ENCODE data around the gene LRFN2. TPM values are rescaled to one million over a fixed set of nuclear protein-coding genes. Genes with fewer than 3 reads are reported as not detected.

The LRFN2 gene
- polyA plus RNA-seq, 3 donors = not detected

- intact Hi-C loops (cut with micrococcal nuclease) = no loop called here
- TF ChIP-seq CTCF (IDR thresholded peaks at IDR 0.05) = no peak
- H3K27me3 ChIP-seq (ENCODE audit: control insufficient read depth in 2 of 2, insufficient read depth in 2 of 2, low read length in 2 of 2) = no peaks in the 10 kb centered on the region
- H3K4me1 ChIP-seq (ENCODE audit: control insufficient read depth in 1 of 2, insufficient read depth in 2 of 2, low read length in 2 of 2) = no peaks in the 10 kb centered on the region
- H3K4me1 Mint-ChIP-seq = no peaks in the 10 kb centered on the region
- H3K9me3 ChIP-seq (replicated peaks in 1 of 2; ENCODE audit: control insufficient read depth in 1 of 2, insufficient read depth in 1 of 2, low read length in 2 of 2) = no peaks in the 10 kb centered on the region
- no peak overlapping the region for H3K27ac Mint-ChIP-seq
- no peaks in the 10 kb centered on the region for H3K36me3 Mint-ChIP-seq
- H3K9me3 Mint-ChIP-seq = peaks cover 0 to 1% (median 0%) of the 10 kb centered on the region in 7 donors
- H3K79me2 ChIP-seq (ENCODE audit: insufficient read depth, low read length) = no peaks in the 10 kb centered on the region
- no peak overlapping the region for H3K4me3 Mint-ChIP-seq
- H4K20me1 ChIP-seq (ENCODE audit: insufficient read depth, low read length) = no peaks in the 10 kb centered on the region
- H3K4me3 ChIP-seq (replicated peaks in 1 of 3; ENCODE audit: low read depth in 2 of 3, low read length in 3 of 3) = no peak overlapping the region
- no peak overlapping the region for H3K4me2 ChIP-seq (replicated peaks; ENCODE audit: extremely low read depth, low read length, poor library complexity, severe bottlenecking)
- no peak overlapping the region for H3K27ac ChIP-seq (ENCODE audit: low read depth in 1 of 2, low read length in 2 of 2)
- H2AFZ ChIP-seq (ENCODE audit: insufficient read depth, low read depth, low read length, poor library complexity, severe bottlenecking) = no peak overlapping the region
- 94% methylated on average over 7 of the region's 9 CpGs for WGBS (ENCODE audit: insufficient coverage)
- DNase-seq = no peak
- peaks cover 3 to 4% (median 4%) of the 10 kb centered on the region in 3 donors for H3K27me3 Mint-ChIP-seq (ENCODE audit: low read depth in 3 of 3)
- no peak overlapping the region for H3K9ac ChIP-seq (ENCODE audit: insufficient read depth, low read length, poor library complexity, severe bottlenecking)
- no peaks in the 10 kb centered on the region for H3K36me3 ChIP-seq (replicated peaks in 1 of 2; ENCODE audit: control insufficient read depth in 1 of 2, insufficient read depth in 2 of 2, low read length in 2 of 2)
Observed at GRCh38 chr6:40417031-40417430, 170.1 kb downstream of the LRFN2 start.

GRCh38 chr6:40414617-40415016 lies 172.5 kb downstream of the LRFN2 start:
- no peaks in the 10 kb centered on the region for H3K4me1 ChIP-seq (ENCODE audit: control insufficient read depth in 1 of 2, insufficient read depth in 2 of 2, low read length in 2 of 2)
- H3K36me3 ChIP-seq (replicated peaks in 1 of 2; ENCODE audit: control insufficient read depth in 1 of 2, insufficient read depth in 2 of 2, low read length in 2 of 2) = no peaks in the 10 kb centered on the region
- no peaks in the 10 kb centered on the region for H3K36me3 Mint-ChIP-seq
- H3K27ac Mint-ChIP-seq = no peak overlapping the region
- no peak for DNase-seq
- 93% methylated on average over 4 of the region's 6 CpGs for WGBS (ENCODE audit: insufficient coverage)
- H3K27ac ChIP-seq (ENCODE audit: low read depth in 1 of 2, low read length in 2 of 2) = no peak overlapping the region
- intact Hi-C loops (cut with micrococcal nuclease) = no loop called here
- H3K4me1 Mint-ChIP-seq = no peaks in the 10 kb centered on the region
- H3K27me3 Mint-ChIP-seq (ENCODE audit: low read depth in 3 of 3) = peaks cover 3 to 10% (median 4%) of the 10 kb centered on the region in 3 donors
- no peaks in the 10 kb centered on the region for H4K20me1 ChIP-seq (ENCODE audit: insufficient read depth, low read length)
- no peaks in the 10 kb centered on the region for H3K9me3 Mint-ChIP-seq
- H3K4me3 ChIP-seq (replicated peaks in 1 of 3; ENCODE audit: low read depth in 2 of 3, low read length in 3 of 3) = no peak overlapping the region
- no peak overlapping the region for H3K9ac ChIP-seq (ENCODE audit: insufficient read depth, low read length, poor library complexity, severe bottlenecking)
- H3K9me3 ChIP-seq (replicated peaks in 1 of 2; ENCODE audit: control insufficient read depth in 1 of 2, insufficient read depth in 1 of 2, low read length in 2 of 2) = no peaks in the 10 kb centered on the region
- TF ChIP-seq CTCF (IDR thresholded peaks at IDR 0.05) = no peak
- no peaks in the 10 kb centered on the region for H3K27me3 ChIP-seq (ENCODE audit: control insufficient read depth in 2 of 2, insufficient read depth in 2 of 2, low read length in 2 of 2)
- no peak overlapping the region for H3K4me3 Mint-ChIP-seq
- H3K79me2 ChIP-seq (ENCODE audit: insufficient read depth, low read length) = no peaks in the 10 kb centered on the region
- no peak overlapping the region for H3K4me2 ChIP-seq (replicated peaks; ENCODE audit: extremely low read depth, low read length, poor library complexity, severe bottlenecking)
- H2AFZ ChIP-seq (ENCODE audit: insufficient read depth, low read depth, low read length, poor library complexity, severe bottlenecking) = no peak overlapping the region

All from CD14-positive monocyte (primary cell).